Brain microvascular endothelial cell (primary cell): ENCODE measurements around the gene SRRM5.
"Not testable (repeated sequence)": the region's sequence is repeated elsewhere in the genome, so short reads cannot be mapped to it uniquely, and the experiment has no call there.

Source experiments
- DNase-seq: peaks from one replicate; pipeline ENCODE4 v3.0.0-alpha.2; 2020
- H3K27ac ChIP-seq: fragments of 250-450 bp; sonication (Bioruptor Pico); 2 replicates; pipeline ENCODE4 v1.5.1; 2020; ENCODE audit warnings: mild to moderate bottlenecking, moderate library complexity
- H3K27me3 ChIP-seq: fragments of 250-450 bp; sonication (Bioruptor Pico); replicated peaks from 2 replicates; pipeline ENCODE4 v1.5.1; 2020; ENCODE audit warnings: mild to moderate bottlenecking
- H3K36me3 ChIP-seq: fragments of 250-450 bp; sonication (Bioruptor Pico); replicated peaks from 2 replicates; pipeline ENCODE4 v1.5.1; 2020; ENCODE audit warnings: mild to moderate bottlenecking
- H3K4me3 ChIP-seq: 2 replicates; pipeline ENCODE4 v1.5.1; 2011; ENCODE audit warnings: low read depth, mild to moderate bottlenecking, control low read depth, low read length, moderate library complexity
- CTCF ChIP-seq: IDR thresholded peaks from 2 replicates; pipeline ENCODE4 v1.5.1; 2011; ENCODE audit warnings: low read depth, mild to moderate bottlenecking, moderate library complexity, low read length, control low read depth, inconsistent platforms; ENCODE audit errors: missing control alignments
- in situ Hi-C: cut with HindIII; loops from 2 replicates; pipeline ENCODE4 v1.10.0; 2017; ENCODE audit warnings: low sequenced_read_pairs, low pct_ligation_motif_present

SRRM5 gene

GRCh38 chr19:43598445-43599240 lies 13.2 kb upstream of the SRRM5 start:
- Histone ChIP-seq H3K27me3 (no peaks in the 10 kb centered on the region), H3K4me3 (no peak overlapping the region), H3K27ac (no peak overlapping the region), H3K36me3 (peaks cover 12% of the 10 kb centered on the region)
- in situ Hi-C loops, result no loop called here
- DNase-seq, result no peak
- no peak for TF ChIP-seq CTCF

- in situ Hi-C loops, result no loop called here
- Histone ChIP-seq H3K36me3 (peaks cover 6% of the 10 kb centered on the region), H3K27ac (no peak overlapping the region), H3K4me3 (no peak overlapping the region), H3K27me3 (no peaks in the 10 kb centered on the region)
- DNase-seq, result no peak
- TF ChIP-seq CTCF, result peak; percentile 16
Measured at GRCh38 chr19:43599635-43600295, 12.1 kb upstream of the SRRM5 start.

GRCh38 chr19:43600326-43600725 lies 11.6 kb upstream of the SRRM5 start:
- H3K4me3 ChIP-seq, H3K27ac ChIP-seq, in situ Hi-C loops, H3K36me3 ChIP-seq, DNase-seq, H3K27me3 ChIP-seq: not testable (repeated sequence)

GRCh38 chr19:43605875-43606568 lies 5.9 kb upstream of the SRRM5 start:
- DNase-seq, result no peak
- no peaks in the 10 kb centered on the region for H3K27me3 ChIP-seq
- no peak overlapping the region for H3K4me3 ChIP-seq
- H3K36me3 ChIP-seq, result peaks cover 11% of the 10 kb centered on the region
- no peak for TF ChIP-seq CTCF
- in situ Hi-C loops, result no loop called here
- no peak overlapping the region for H3K27ac ChIP-seq

- no peak for TF ChIP-seq CTCF
- H3K36me3 ChIP-seq, result peaks cover 11% of the 10 kb centered on the region
- no peak overlapping the region for H3K4me3 ChIP-seq
- in situ Hi-C loops, result no loop called here
- H3K27ac ChIP-seq, result no peak overlapping the region
- no peak for DNase-seq
- H3K27me3 ChIP-seq, result no peaks in the 10 kb centered on the region
Measured at GRCh38 chr19:43606569-43607229, 5.2 kb upstream of the SRRM5 start.
